ENCODE measurements around the gene NFIA. TPM values are rescaled to one million over a fixed set of nuclear protein-coding genes. Genes with fewer than 3 reads are reported as not detected.

NFIA gene
- total and polyA plus RNA-seq, 2 donors = 7.9 to 10.3 TPM

- H3K27me3 ChIP-seq (ENCODE audit: control insufficient read depth in 2 of 2, insufficient read depth in 1 of 2, low read length in 1 of 2) = no peaks in the 10 kb centered on the region
- no peaks in the 10 kb centered on the region for H3K9me3 ChIP-seq (ENCODE audit: control insufficient read depth in 2 of 2, insufficient read depth in 1 of 2, low read length in 1 of 2)
- DNase-seq (ENCODE audit: low read depth in 6 of 9, low spot score in 9 of 9) = no peak
- H3K36me3 ChIP-seq (ENCODE audit: control insufficient read depth in 2 of 2, insufficient read depth in 2 of 2, low read length in 1 of 2) = no peaks in the 10 kb centered on the region
- 94% methylated on average over 2 of the region's 2 CpGs for WGBS
- H3K4me1 ChIP-seq (ENCODE audit: control insufficient read depth in 2 of 2, insufficient read depth in 2 of 2, low read length in 2 of 2) = no peaks in the 10 kb centered on the region
- H3K27ac ChIP-seq (ENCODE audit: low read depth in 1 of 2, low read length in 1 of 2) = no peak overlapping the region
- no peak overlapping the region for H3K4me3 ChIP-seq (ENCODE audit: low read length in 2 of 2)
Observed at GRCh38 chr1:61330571-61330970, 248.2 kb downstream of the NFIA start.

- Histone ChIP-seq H3K27me3 (ENCODE audit: control insufficient read depth in 2 of 2, insufficient read depth in 1 of 2, low read length in 1 of 2) (no peaks in the 10 kb centered on the region), H3K9me3 (ENCODE audit: control insufficient read depth in 2 of 2, insufficient read depth in 1 of 2, low read length in 1 of 2) (no peaks in the 10 kb centered on the region), H3K4me3 (ENCODE audit: low read length in 2 of 2) (no peak overlapping the region), H3K36me3 (ENCODE audit: control insufficient read depth in 2 of 2, insufficient read depth in 2 of 2, low read length in 1 of 2) (no peaks in the 10 kb centered on the region), H3K4me1 (ENCODE audit: control insufficient read depth in 2 of 2, insufficient read depth in 2 of 2, low read length in 2 of 2) (no peaks in the 10 kb centered on the region), H3K27ac (ENCODE audit: low read depth in 1 of 2, low read length in 1 of 2) (no peak overlapping the region)
- WGBS = 94% methylated on average over 1 of the region's 1 CpG
- DNase-seq (ENCODE audit: low read depth in 6 of 9, low spot score in 9 of 9) = no peak
Observed at GRCh38 chr1:61332196-61332753, 249.9 kb downstream of the NFIA start.

GRCh38 chr1:61332796-61333195 lies 250.4 kb downstream of the NFIA start:
- H3K9me3 ChIP-seq (ENCODE audit: control insufficient read depth in 2 of 2, insufficient read depth in 1 of 2, low read length in 1 of 2) = no peaks in the 10 kb centered on the region
- H3K4me3 ChIP-seq (ENCODE audit: low read length in 2 of 2) = no peak overlapping the region
- H3K36me3 ChIP-seq (ENCODE audit: control insufficient read depth in 2 of 2, insufficient read depth in 2 of 2, low read length in 1 of 2) = no peaks in the 10 kb centered on the region
- no peaks in the 10 kb centered on the region for H3K27me3 ChIP-seq (ENCODE audit: control insufficient read depth in 2 of 2, insufficient read depth in 1 of 2, low read length in 1 of 2)
- WGBS = 67% methylated on average over 1 of the region's 1 CpG
- DNase-seq (ENCODE audit: low read depth in 6 of 9, low spot score in 9 of 9) = no peak
- H3K27ac ChIP-seq (ENCODE audit: low read depth in 1 of 2, low read length in 1 of 2) = no peak overlapping the region
- H3K4me1 ChIP-seq (ENCODE audit: control insufficient read depth in 2 of 2, insufficient read depth in 2 of 2, low read length in 2 of 2) = no peaks in the 10 kb centered on the region

- H3K4me1 ChIP-seq (ENCODE audit: control insufficient read depth in 2 of 2, insufficient read depth in 2 of 2, low read length in 2 of 2) = no peaks in the 10 kb centered on the region
- H3K27ac ChIP-seq (ENCODE audit: low read depth in 1 of 2, low read length in 1 of 2) = no peak overlapping the region
- no peaks in the 10 kb centered on the region for H3K27me3 ChIP-seq (ENCODE audit: control insufficient read depth in 2 of 2, insufficient read depth in 1 of 2, low read length in 1 of 2)
- no peak for DNase-seq (ENCODE audit: low read depth in 6 of 9, low spot score in 9 of 9)
- no peaks in the 10 kb centered on the region for H3K9me3 ChIP-seq (ENCODE audit: control insufficient read depth in 2 of 2, insufficient read depth in 1 of 2, low read length in 1 of 2)
- H3K36me3 ChIP-seq (ENCODE audit: control insufficient read depth in 2 of 2, insufficient read depth in 2 of 2, low read length in 1 of 2) = no peaks in the 10 kb centered on the region
- H3K4me3 ChIP-seq (ENCODE audit: low read length in 2 of 2) = no peak overlapping the region
- 96% methylated on average over 14 of the region's 14 CpGs for WGBS
Observed at GRCh38 chr1:61334718-61335589, 252.6 kb downstream of the NFIA start.

- H3K27ac ChIP-seq (ENCODE audit: low read depth in 1 of 2, low read length in 1 of 2) = no peak overlapping the region
- no peak for DNase-seq (ENCODE audit: low read depth in 6 of 9, low spot score in 9 of 9)
- no peaks in the 10 kb centered on the region for H3K36me3 ChIP-seq (ENCODE audit: control insufficient read depth in 2 of 2, insufficient read depth in 2 of 2, low read length in 1 of 2)
- H3K9me3 ChIP-seq (ENCODE audit: control insufficient read depth in 2 of 2, insufficient read depth in 1 of 2, low read length in 1 of 2) = no peaks in the 10 kb centered on the region
- no peaks in the 10 kb centered on the region for H3K4me1 ChIP-seq (ENCODE audit: control insufficient read depth in 2 of 2, insufficient read depth in 2 of 2, low read length in 2 of 2)
- no peak overlapping the region for H3K4me3 ChIP-seq (ENCODE audit: low read length in 2 of 2)
- 79% methylated on average over 3 of the region's 3 CpGs for WGBS
- no peaks in the 10 kb centered on the region for H3K27me3 ChIP-seq (ENCODE audit: control insufficient read depth in 2 of 2, insufficient read depth in 1 of 2, low read length in 1 of 2)
Observed at GRCh38 chr1:61337037-61337436, 254.7 kb downstream of the NFIA start.

GRCh38 chr1:61337441-61337951 lies 255.1 kb downstream of the NFIA start:
- Histone ChIP-seq H3K4me1 (ENCODE audit: control insufficient read depth in 2 of 2, insufficient read depth in 2 of 2, low read length in 2 of 2) (no peaks in the 10 kb centered on the region), H3K36me3 (ENCODE audit: control insufficient read depth in 2 of 2, insufficient read depth in 2 of 2, low read length in 1 of 2) (no peaks in the 10 kb centered on the region), H3K27me3 (ENCODE audit: control insufficient read depth in 2 of 2, insufficient read depth in 1 of 2, low read length in 1 of 2) (no peaks in the 10 kb centered on the region), H3K9me3 (ENCODE audit: control insufficient read depth in 2 of 2, insufficient read depth in 1 of 2, low read length in 1 of 2) (no peaks in the 10 kb centered on the region), H3K27ac (ENCODE audit: low read depth in 1 of 2, low read length in 1 of 2) (peak overlapping the region in 1 of 2 donors; percentile 22), H3K4me3 (ENCODE audit: low read length in 2 of 2) (no peak overlapping the region)
- DNase-seq (ENCODE audit: low read depth in 6 of 9, low spot score in 9 of 9) = no peak
- WGBS = 97% methylated on average over 1 of the region's 1 CpG

- Histone ChIP-seq H3K27me3 (ENCODE audit: control insufficient read depth in 2 of 2, insufficient read depth in 1 of 2, low read length in 1 of 2) (no peaks in the 10 kb centered on the region), H3K27ac (ENCODE audit: low read depth in 1 of 2, low read length in 1 of 2) (peak overlapping the region; percentile 22 to 61), H3K4me3 (ENCODE audit: low read length in 2 of 2) (no peak overlapping the region), H3K4me1 (ENCODE audit: control insufficient read depth in 2 of 2, insufficient read depth in 2 of 2, low read length in 2 of 2) (no peaks in the 10 kb centered on the region), H3K9me3 (ENCODE audit: control insufficient read depth in 2 of 2, insufficient read depth in 1 of 2, low read length in 1 of 2) (no peaks in the 10 kb centered on the region), H3K36me3 (ENCODE audit: control insufficient read depth in 2 of 2, insufficient read depth in 2 of 2, low read length in 1 of 2) (no peaks in the 10 kb centered on the region)
- WGBS = 68% methylated on average over 13 of the region's 13 CpGs
- no peak for DNase-seq (ENCODE audit: low read depth in 6 of 9, low spot score in 9 of 9)
Observed at GRCh38 chr1:61337981-61338848, 255.9 kb downstream of the NFIA start.

- H3K27ac ChIP-seq (ENCODE audit: low read depth in 1 of 2, low read length in 1 of 2) = no peak overlapping the region
- no peaks in the 10 kb centered on the region for H3K9me3 ChIP-seq (ENCODE audit: control insufficient read depth in 2 of 2, insufficient read depth in 1 of 2, low read length in 1 of 2)
- H3K4me3 ChIP-seq (ENCODE audit: low read length in 2 of 2) = no peak overlapping the region
- H3K36me3 ChIP-seq (ENCODE audit: control insufficient read depth in 2 of 2, insufficient read depth in 2 of 2, low read length in 1 of 2) = no peaks in the 10 kb centered on the region
- no peak for DNase-seq (ENCODE audit: low read depth in 6 of 9, low spot score in 9 of 9)
- no peaks in the 10 kb centered on the region for H3K4me1 ChIP-seq (ENCODE audit: control insufficient read depth in 2 of 2, insufficient read depth in 2 of 2, low read length in 2 of 2)
- 94% methylated on average over 5 of the region's 5 CpGs for WGBS
- no peaks in the 10 kb centered on the region for H3K27me3 ChIP-seq (ENCODE audit: control insufficient read depth in 2 of 2, insufficient read depth in 1 of 2, low read length in 1 of 2)
Observed at GRCh38 chr1:61338899-61339298, 256.5 kb downstream of the NFIA start.

DNA sequence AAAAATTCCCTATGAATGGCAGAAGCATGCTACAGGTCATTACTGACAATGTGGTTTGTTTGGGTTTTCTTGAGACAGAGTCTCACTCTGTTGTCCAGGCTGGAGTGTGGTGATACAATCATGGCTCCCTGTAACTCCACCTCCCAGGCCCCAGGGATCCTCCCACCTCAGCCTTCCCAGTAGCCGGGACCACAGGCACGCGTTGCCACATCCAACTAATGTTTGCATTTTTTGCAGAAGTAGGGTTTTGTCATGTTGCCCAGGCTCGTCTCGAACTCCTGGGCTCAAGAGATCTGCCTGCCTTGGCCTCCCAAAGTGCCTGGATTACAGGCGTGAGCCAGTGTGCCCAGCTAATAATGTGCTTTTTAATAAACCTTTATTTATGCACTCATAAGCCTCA lies 259.1 kb downstream of the NFIA start:
- no peaks in the 10 kb centered on the region for H3K9me3 ChIP-seq (ENCODE audit: control insufficient read depth in 2 of 2, insufficient read depth in 1 of 2, low read length in 1 of 2)
- H3K4me3 ChIP-seq (ENCODE audit: low read length in 2 of 2) = no peak overlapping the region
- no peak overlapping the region for H3K27ac ChIP-seq (ENCODE audit: low read depth in 1 of 2, low read length in 1 of 2)
- WGBS = 96% methylated on average over 6 of the region's 6 CpGs
- no peaks in the 10 kb centered on the region for H3K27me3 ChIP-seq (ENCODE audit: control insufficient read depth in 2 of 2, insufficient read depth in 1 of 2, low read length in 1 of 2)
- DNase-seq (ENCODE audit: low read depth in 6 of 9, low spot score in 9 of 9) = no peak
- H3K36me3 ChIP-seq (ENCODE audit: control insufficient read depth in 2 of 2, insufficient read depth in 2 of 2, low read length in 1 of 2) = no peaks in the 10 kb centered on the region
- H3K4me1 ChIP-seq (ENCODE audit: control insufficient read depth in 2 of 2, insufficient read depth in 2 of 2, low read length in 2 of 2) = no peaks in the 10 kb centered on the region

Data from thymus (tissue), 11 donors.